Caco-2 (cell line): ENCODE results near the gene RHOU. TPM values are rescaled to one million over a fixed set of nuclear protein-coding genes. Genes with fewer than 3 reads are reported as not detected.

ENCODE experiments used
- BruUV-seq: library from RNA; stranded (reverse); fragments of 400-500 nt; replicated peaks from 2 replicates; lab custom pipeline; 2021; lab: Mats Ljungman, UMichigan
- CTCF ChIA-PET: fragments of 300-600 bp; sonication (Branson Sonifier 250); formaldehyde crosslinking; loops from one replicate; lab custom pipeline; 2022; ENCODE audit warnings: antibody characterized with exemption; lab: Charles Lee
- POLR2A ChIA-PET: fragments of 300-600 bp; sonication (Branson Sonifier 250); formaldehyde crosslinking; loops from one replicate; lab custom pipeline; 2022; ENCODE audit warnings: antibody characterized with exemption; lab: Charles Lee
- DNase-seq, 2 experiments: peaks; one replicate each; pipeline versions ENCODE4 v3.0.0 to v3.0.0-alpha.2; 2020 to 2022
- H3K27me3 ChIP-seq: replicated peaks from 2 replicates; pipeline ENCODE4 v1.6.0; 2011; ENCODE audit warnings: low read length; ENCODE audit not compliant: control insufficient read depth, insufficient read depth
- H3K36me3 ChIP-seq: 2 replicates; pipeline ENCODE4 v1.5.1; 2011; ENCODE audit warnings: low read length; ENCODE audit not compliant: control insufficient read depth, insufficient read depth
- H3K4me1 ChIP-seq: fragments of 250-450 bp; sonication (Bioruptor Pico); 2 replicates; pipeline ENCODE4 v1.5.1; 2020; ENCODE audit warnings: mild to moderate bottlenecking
- H3K4me3 ChIP-seq: 2 replicates; pipeline ENCODE4 v1.5.1; 2011; ENCODE audit warnings: low read depth, mild to moderate bottlenecking, control low read depth, low read length
- H3K9me3 ChIP-seq: fragments of 250-450 bp; sonication (Bioruptor Pico); 2 replicates; pipeline ENCODE4 v1.5.1; 2020; ENCODE audit warnings: mild to moderate bottlenecking, moderate library complexity
- H3K27ac Mint-ChIP-seq: one replicate; pipeline ENCODE4 v1.8.0; 2022; ENCODE audit warnings: mixed read lengths; ENCODE audit not compliant: unreplicated experiment
- H3K27me3 Mint-ChIP-seq: one replicate; pipeline ENCODE4 v1.8.0; 2022; ENCODE audit warnings: mixed read lengths; ENCODE audit not compliant: insufficient read depth, unreplicated experiment
- H3K36me3 Mint-ChIP-seq: one replicate; pipeline ENCODE4 v1.8.0; 2022; ENCODE audit warnings: mild to moderate bottlenecking, mixed read lengths; ENCODE audit not compliant: insufficient read depth, unreplicated experiment
- H3K4me1 Mint-ChIP-seq: one replicate; pipeline ENCODE4 v1.8.0; 2022; ENCODE audit warnings: low read depth, mixed read lengths; ENCODE audit not compliant: unreplicated experiment
- H3K4me3 Mint-ChIP-seq: one replicate; pipeline ENCODE4 v1.8.0; 2022; ENCODE audit warnings: mild to moderate bottlenecking, moderate library complexity, mixed read lengths; ENCODE audit not compliant: unreplicated experiment
- H3K9me3 Mint-ChIP-seq: one replicate; pipeline ENCODE4 v1.8.0; 2022; ENCODE audit warnings: mixed read lengths; ENCODE audit not compliant: unreplicated experiment
- CTCF ChIP-seq, 2 experiments: fragments of 200-600 bp in 1 of 2; IDR thresholded peaks; 1 replicate in 1 of 2; 2 replicates in 1 of 2; pipeline versions ENCODE4 v1.5.1 to v1.8.0; 2011 to 2022; ENCODE audit warnings: antibody characterized with exemption in 1 of 2, control low read depth in 1 of 2, inconsistent platforms in 1 of 2, low read depth in 1 of 2, low read length in 1 of 2, mild to moderate bottlenecking in 1 of 2, moderate library complexity in 1 of 2; ENCODE audit not compliant: insufficient read depth in 1 of 2, severe bottlenecking in 1 of 2, unreplicated experiment in 1 of 2
- intact Hi-C: fragments of 100-400 bp; cut with micrococcal nuclease; formaldehyde crosslinking; loops from one replicate; pipeline ENCODE4 v1.10.0; 2022; ENCODE audit not compliant: unreplicated experiment
- total RNA-seq: library from RNA; stranded (reverse); gene quantifications from 2 replicates; pipeline ENCODE4 v1.2.3, GENCODE V29; 2022

The RHOU gene
- total RNA-seq, 1 experiment from 2014 or later, result 17.4 TPM

- no peaks in the 10 kb centered on the region for H3K9me3 ChIP-seq
- Mint-ChIP-seq H3K4me1 (peaks cover 8% of the 10 kb centered on the region), H3K27me3 (no peaks in the 10 kb centered on the region), H3K27ac (no peak overlapping the region), H3K9me3 (peaks cover 11% of the 10 kb centered on the region), H3K36me3 (no peaks in the 10 kb centered on the region), H3K4me3 (no peak overlapping the region)
- ChIA-PET CTCF (no interaction called here), POLR2A (no interaction called here)
- DNase-seq, result no peak
- intact Hi-C loops, result no loop called here
- no peaks in the 10 kb centered on the region for H3K27me3 ChIP-seq
- BruUV-seq, result no TSS peak
- no peaks in the 10 kb centered on the region for H3K4me1 ChIP-seq
- no peak overlapping the region for H3K4me3 ChIP-seq
- H3K36me3 ChIP-seq, result no peaks in the 10 kb centered on the region
- no peak for TF ChIP-seq CTCF (IDR thresholded peaks at IDR 0.05; ENCODE audit: insufficient read depth in 1 of 2, low read depth in 1 of 2, low read length in 1 of 2, severe bottlenecking in 1 of 2, unreplicated experiment in 1 of 2)
Observed at GRCh38 chr1:228758447-228758846, 23.2 kb downstream of the RHOU start.

GRCh38 chr1:228760979-228761378 is 25.7 kb downstream of the RHOU start:
- no peaks in the 10 kb centered on the region for H3K27me3 ChIP-seq
- Mint-ChIP-seq H3K27me3 (no peaks in the 10 kb centered on the region), H3K36me3 (no peaks in the 10 kb centered on the region), H3K4me1 (peaks cover 8% of the 10 kb centered on the region), H3K9me3 (peaks cover 11% of the 10 kb centered on the region), H3K4me3 (no peak overlapping the region), H3K27ac (no peak overlapping the region)
- POLR2A ChIA-PET, result interaction anchor here (1.0 kb wide), 1 partner anchor 77 kb away, joined by 5 read pairs; no protein-coding TSS in a partner anchor
- CTCF ChIA-PET, result no interaction called here
- H3K36me3 ChIP-seq, result no peaks in the 10 kb centered on the region
- no TSS peak for BruUV-seq
- no peak for TF ChIP-seq CTCF (IDR thresholded peaks at IDR 0.05; ENCODE audit: insufficient read depth in 1 of 2, low read depth in 1 of 2, low read length in 1 of 2, severe bottlenecking in 1 of 2, unreplicated experiment in 1 of 2)
- H3K9me3 ChIP-seq, result no peaks in the 10 kb centered on the region
- H3K4me1 ChIP-seq, result peaks cover 6% of the 10 kb centered on the region; the same call in 1 of the 2 replicates
- no peak overlapping the region for H3K4me3 ChIP-seq
- intact Hi-C loops, result no loop called here
- no peak for DNase-seq

- Mint-ChIP-seq H3K27me3 (no peaks in the 10 kb centered on the region), H3K4me1 (peaks cover 9% of the 10 kb centered on the region), H3K4me3 (no peak overlapping the region), H3K36me3 (peaks cover 4% of the 10 kb centered on the region), H3K9me3 (no peaks in the 10 kb centered on the region), H3K27ac (no peak overlapping the region)
- intact Hi-C loops, result no loop called here
- BruUV-seq, result no TSS peak
- ChIA-PET POLR2A (no interaction called here), CTCF (no interaction called here)
- Histone ChIP-seq H3K4me3 (no peak overlapping the region), H3K9me3 (no peaks in the 10 kb centered on the region), H3K4me1 (peaks cover 6% of the 10 kb centered on the region; the same call in 1 of the 2 replicates), H3K27me3 (no peaks in the 10 kb centered on the region), H3K36me3 (no peaks in the 10 kb centered on the region)
- no peak for TF ChIP-seq CTCF (IDR thresholded peaks at IDR 0.05; ENCODE audit: insufficient read depth in 1 of 2, low read depth in 1 of 2, low read length in 1 of 2, severe bottlenecking in 1 of 2, unreplicated experiment in 1 of 2)
- no peak for DNase-seq
Observed at GRCh38 chr1:228763561-228763960, 28.3 kb downstream of the RHOU start.
